ENCODE data around the gene LYPD6.

The LYPD6 gene

DNA sequence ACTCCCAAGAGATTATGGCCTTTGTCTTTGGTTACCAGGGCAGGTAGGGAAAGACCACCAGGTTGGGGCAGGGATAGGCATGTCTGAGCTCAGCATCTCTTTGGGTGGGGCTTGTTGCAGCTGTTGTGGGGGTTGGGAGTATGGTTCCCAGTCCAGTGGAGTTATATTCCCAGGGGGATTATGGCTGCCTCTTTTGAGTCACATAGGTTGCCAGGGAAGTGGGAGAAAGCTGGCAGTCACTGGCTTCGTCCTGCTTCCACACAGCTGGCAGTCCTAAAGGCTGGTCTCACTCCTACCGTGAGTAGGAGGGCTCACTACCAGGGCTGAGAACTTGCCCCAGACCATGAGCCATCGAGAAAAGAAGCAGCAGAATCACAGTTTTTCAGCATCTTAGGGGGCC is 79.1 kb downstream of the LYPD6 start:
- H3K36me3 ChIP-seq (ENCODE audit: control insufficient read depth, insufficient read depth, low read length), result no peaks in the 10 kb centered on the region
- peaks cover 10% of the 10 kb centered on the region for H3K4me1 ChIP-seq (ENCODE audit: control insufficient read depth, insufficient read depth, low read length)
- no peak overlapping the region for H3K9ac ChIP-seq (ENCODE audit: low read depth, low read length)
- no peaks in the 10 kb centered on the region for H3K27me3 ChIP-seq (ENCODE audit: control insufficient read depth, insufficient read depth, low read length)
- H3K27ac ChIP-seq (ENCODE audit: low read depth, low read length), result no peak overlapping the region
- H3K4me3 ChIP-seq (ENCODE audit: low read depth, low read length), result no peak overlapping the region
- H3K9me3 ChIP-seq (ENCODE audit: control insufficient read depth, insufficient read depth, low read length), result no peaks in the 10 kb centered on the region

DNA sequence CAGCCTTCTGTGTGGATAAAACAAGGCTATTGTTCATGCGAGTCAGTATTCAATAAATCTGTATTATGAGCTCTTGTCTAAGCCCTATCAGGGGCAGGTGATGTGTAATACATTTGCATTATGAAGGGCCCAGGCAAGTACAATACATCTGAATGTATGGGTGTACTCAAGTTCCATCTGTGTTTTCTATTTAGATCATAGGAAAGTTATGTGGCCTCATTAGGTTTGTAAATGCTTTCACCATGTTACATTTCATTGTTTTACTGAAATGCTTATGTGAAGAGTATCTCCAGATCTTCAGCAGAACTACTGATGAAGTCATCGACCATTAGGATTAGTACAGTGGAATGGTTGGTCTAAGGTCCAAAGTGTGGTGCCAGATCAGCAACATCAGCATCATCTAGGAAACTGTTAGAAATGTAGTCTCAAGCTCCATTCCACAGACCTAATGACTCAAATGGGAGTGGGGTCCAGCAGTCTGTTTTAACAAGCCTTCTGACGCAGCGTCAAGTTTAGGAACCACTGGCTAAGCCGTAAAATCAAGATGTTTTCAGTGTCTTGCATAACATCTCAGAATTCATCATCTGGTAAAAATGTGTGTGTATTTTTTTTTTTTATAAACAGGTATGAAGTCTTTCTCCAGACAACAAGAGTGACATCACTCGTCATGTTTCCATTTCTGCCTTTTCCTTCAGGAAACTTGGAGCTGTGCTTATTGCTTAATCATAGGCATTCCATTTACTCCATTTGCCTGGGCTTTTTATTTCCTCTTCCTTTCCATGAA is 80.5 kb downstream of the LYPD6 start:
- Histone ChIP-seq H3K9me3 (ENCODE audit: control insufficient read depth, insufficient read depth, low read length) (no peaks in the 10 kb centered on the region), H3K27ac (ENCODE audit: low read depth, low read length) (no peak overlapping the region), H3K9ac (ENCODE audit: low read depth, low read length) (no peak overlapping the region), H3K4me1 (ENCODE audit: control insufficient read depth, insufficient read depth, low read length) (peaks cover 10% of the 10 kb centered on the region), H3K27me3 (ENCODE audit: control insufficient read depth, insufficient read depth, low read length) (no peaks in the 10 kb centered on the region), H3K36me3 (ENCODE audit: control insufficient read depth, insufficient read depth, low read length) (no peaks in the 10 kb centered on the region), H3K4me3 (ENCODE audit: low read depth, low read length) (no peak overlapping the region)

DNA sequence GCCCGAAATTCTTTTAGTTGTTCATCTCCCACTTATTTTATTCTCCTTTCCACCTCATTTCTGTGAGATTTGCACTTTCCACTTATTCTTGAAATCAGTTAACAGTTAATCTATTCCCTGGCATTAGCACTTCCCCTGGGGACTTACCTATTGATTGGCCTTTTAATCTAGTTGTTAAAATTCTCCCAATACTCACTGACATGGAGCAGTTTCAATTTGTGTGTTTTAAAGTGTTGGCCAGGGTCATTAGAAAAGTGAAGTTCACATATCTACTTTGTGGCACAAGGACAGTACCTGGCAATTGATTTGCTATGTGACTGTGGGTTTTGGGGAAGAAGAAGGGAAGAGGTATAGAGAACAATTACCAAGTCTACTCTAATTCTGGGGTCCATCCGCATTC is 83.1 kb downstream of the LYPD6 start:
- Histone ChIP-seq H3K36me3 (ENCODE audit: control insufficient read depth, insufficient read depth, low read length) (no peaks in the 10 kb centered on the region), H3K27me3 (ENCODE audit: control insufficient read depth, insufficient read depth, low read length) (no peaks in the 10 kb centered on the region), H3K9ac (ENCODE audit: low read depth, low read length) (no peak overlapping the region), H3K27ac (ENCODE audit: low read depth, low read length) (no peak overlapping the region), H3K4me3 (ENCODE audit: low read depth, low read length) (no peak overlapping the region), H3K4me1 (ENCODE audit: control insufficient read depth, insufficient read depth, low read length) (peaks cover 19% of the 10 kb centered on the region), H3K9me3 (ENCODE audit: control insufficient read depth, insufficient read depth, low read length) (no peaks in the 10 kb centered on the region)

DNA sequence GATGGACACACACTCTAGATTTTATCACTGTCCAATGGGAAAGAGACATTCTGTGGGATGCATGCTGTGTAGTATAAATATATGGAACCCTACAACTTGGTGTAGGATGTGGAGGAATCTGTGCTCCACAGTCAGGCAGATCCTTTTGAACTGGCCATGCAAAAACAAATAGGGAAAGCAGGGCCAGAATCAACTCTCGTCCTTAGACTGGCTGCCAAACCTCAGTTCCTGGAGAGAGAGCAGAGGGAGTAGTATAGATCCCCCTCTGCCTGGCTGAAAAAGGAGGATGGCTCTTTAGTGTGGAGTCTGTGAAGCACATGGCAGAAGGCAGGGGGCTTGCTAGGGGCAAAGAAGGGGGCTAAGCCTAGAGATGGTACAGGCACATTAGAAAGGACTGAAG is 84.7 kb downstream of the LYPD6 start:
- peaks cover 24% of the 10 kb centered on the region for H3K4me1 ChIP-seq (ENCODE audit: control insufficient read depth, insufficient read depth, low read length)

DNA sequence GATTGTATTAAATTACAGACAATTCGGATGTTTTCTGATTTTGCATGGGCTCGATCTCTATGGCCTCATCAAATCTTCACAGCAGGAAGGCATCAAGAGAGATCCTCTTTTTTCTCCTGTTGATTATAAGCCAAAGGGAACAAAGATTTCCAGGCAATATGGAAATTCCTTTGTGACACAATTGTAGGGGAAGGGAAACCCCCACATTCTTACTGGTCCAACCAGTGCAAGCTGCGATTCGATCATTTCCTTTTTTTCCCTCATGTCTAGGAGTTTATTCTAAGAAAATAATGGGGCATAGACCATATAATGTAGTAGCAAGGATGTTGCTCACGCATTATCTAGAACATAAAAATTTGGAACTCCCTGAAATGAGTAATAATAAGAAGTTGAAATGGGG is 87.7 kb downstream of the LYPD6 start:
- Histone ChIP-seq H3K9ac (ENCODE audit: low read depth, low read length) (no peak overlapping the region), H3K4me3 (ENCODE audit: low read depth, low read length) (no peak overlapping the region; the same call in 1 of the 2 replicates), H3K9me3 (ENCODE audit: control insufficient read depth, insufficient read depth, low read length) (no peaks in the 10 kb centered on the region), H3K27ac (ENCODE audit: low read depth, low read length) (no peak overlapping the region), H3K4me1 (ENCODE audit: control insufficient read depth, insufficient read depth, low read length) (peaks cover 30% of the 10 kb centered on the region), H3K27me3 (ENCODE audit: control insufficient read depth, insufficient read depth, low read length) (no peaks in the 10 kb centered on the region), H3K36me3 (ENCODE audit: control insufficient read depth, insufficient read depth, low read length) (no peaks in the 10 kb centered on the region)

More for the DNA sequence above, 84.7 kb downstream of the LYPD6 start:
- no peak overlapping the region for H3K9ac ChIP-seq (ENCODE audit: low read depth, low read length)
- H3K4me3 ChIP-seq (ENCODE audit: low read depth, low read length), result no peak overlapping the region
- H3K36me3 ChIP-seq (ENCODE audit: control insufficient read depth, insufficient read depth, low read length), result no peaks in the 10 kb centered on the region
- no peaks in the 10 kb centered on the region for H3K27me3 ChIP-seq (ENCODE audit: control insufficient read depth, insufficient read depth, low read length)
- H3K27ac ChIP-seq (ENCODE audit: low read depth, low read length), result no peak overlapping the region
- no peaks in the 10 kb centered on the region for H3K9me3 ChIP-seq (ENCODE audit: control insufficient read depth, insufficient read depth, low read length)

DNA sequence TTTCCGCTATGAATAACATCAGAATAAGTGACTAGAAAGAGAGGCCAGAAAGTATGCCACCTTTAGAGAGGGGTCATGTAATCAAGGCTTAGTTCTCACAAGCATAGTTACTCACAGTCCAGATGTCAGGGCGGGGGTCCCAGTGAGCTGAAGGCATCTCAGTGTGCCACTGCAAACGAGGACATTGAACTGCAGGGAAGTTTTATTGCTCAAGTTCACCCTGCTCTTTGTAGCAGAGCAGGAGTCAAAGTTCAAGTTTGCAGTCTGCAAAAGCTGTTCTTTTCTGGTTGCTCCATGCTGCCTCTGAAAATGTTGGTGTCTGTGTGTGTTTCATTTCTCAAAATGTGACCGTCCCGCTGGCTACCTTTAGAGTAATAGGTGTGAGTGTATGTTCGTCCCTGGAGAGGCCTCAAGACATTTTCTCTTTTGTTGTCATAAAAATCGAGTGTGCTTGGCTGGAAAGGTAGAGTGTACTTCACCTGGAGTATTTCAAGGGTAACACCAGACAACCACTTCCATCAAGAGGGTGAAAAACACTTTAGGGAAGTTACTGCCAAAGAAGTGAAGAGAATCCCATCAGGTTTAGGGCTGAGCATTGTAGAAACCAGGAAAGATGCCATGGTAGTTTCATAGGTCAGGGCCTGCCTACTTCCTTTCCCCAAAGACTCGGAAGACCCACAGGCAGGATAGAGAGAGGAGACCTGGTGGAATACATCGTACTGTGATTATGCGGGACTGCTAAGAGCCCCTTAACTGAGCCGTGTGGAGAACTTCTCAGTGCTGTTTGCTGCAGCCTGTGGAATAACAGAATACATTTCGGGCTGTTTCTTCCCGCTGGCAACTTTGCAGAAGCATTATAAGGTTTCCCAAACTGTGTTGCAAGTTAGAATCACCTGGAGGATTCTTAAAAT is 89.9 kb downstream of the LYPD6 start:
- no peaks in the 10 kb centered on the region for H3K27me3 ChIP-seq (ENCODE audit: control insufficient read depth, insufficient read depth, low read length)
- no peak overlapping the region for H3K9ac ChIP-seq (ENCODE audit: low read depth, low read length)
- no peak overlapping the region for H3K4me3 ChIP-seq (ENCODE audit: low read depth, low read length)
- H3K36me3 ChIP-seq (ENCODE audit: control insufficient read depth, insufficient read depth, low read length), result no peaks in the 10 kb centered on the region
- H3K27ac ChIP-seq (ENCODE audit: low read depth, low read length), result no peak overlapping the region
- H3K9me3 ChIP-seq (ENCODE audit: control insufficient read depth, insufficient read depth, low read length), result no peaks in the 10 kb centered on the region
- H3K4me1 ChIP-seq (ENCODE audit: control insufficient read depth, insufficient read depth, low read length), result peaks cover 30% of the 10 kb centered on the region

DNA sequence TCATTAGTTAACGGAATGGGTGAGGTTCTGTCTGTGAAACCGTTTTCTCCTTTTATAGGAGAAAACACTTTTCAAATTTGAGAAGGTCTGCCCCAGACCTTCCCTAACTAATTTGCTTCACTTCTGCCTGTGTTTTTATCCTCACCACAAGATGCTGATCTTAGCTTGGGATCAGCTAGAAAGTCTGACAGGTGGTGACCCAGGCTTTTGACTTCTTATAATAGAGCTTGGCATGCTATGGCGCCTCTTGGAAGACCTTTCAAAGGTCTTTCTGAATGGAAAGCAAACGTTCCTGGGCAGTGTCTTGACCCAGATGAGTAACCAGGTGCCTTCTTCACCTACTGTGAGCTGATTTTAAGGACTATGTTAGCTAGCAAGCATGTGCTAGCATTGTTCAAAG is 91.4 kb downstream of the LYPD6 start:
- H3K9me3 ChIP-seq (ENCODE audit: control insufficient read depth, insufficient read depth, low read length), result no peaks in the 10 kb centered on the region
- no peak overlapping the region for H3K27ac ChIP-seq (ENCODE audit: low read depth, low read length)
- no peaks in the 10 kb centered on the region for H3K36me3 ChIP-seq (ENCODE audit: control insufficient read depth, insufficient read depth, low read length)
- peaks cover 35% of the 10 kb centered on the region for H3K4me1 ChIP-seq (ENCODE audit: control insufficient read depth, insufficient read depth, low read length)
- H3K4me3 ChIP-seq (ENCODE audit: low read depth, low read length), result no peak overlapping the region
- H3K27me3 ChIP-seq (ENCODE audit: control insufficient read depth, insufficient read depth, low read length), result no peaks in the 10 kb centered on the region
- no peak overlapping the region for H3K9ac ChIP-seq (ENCODE audit: low read depth, low read length)

DNA sequence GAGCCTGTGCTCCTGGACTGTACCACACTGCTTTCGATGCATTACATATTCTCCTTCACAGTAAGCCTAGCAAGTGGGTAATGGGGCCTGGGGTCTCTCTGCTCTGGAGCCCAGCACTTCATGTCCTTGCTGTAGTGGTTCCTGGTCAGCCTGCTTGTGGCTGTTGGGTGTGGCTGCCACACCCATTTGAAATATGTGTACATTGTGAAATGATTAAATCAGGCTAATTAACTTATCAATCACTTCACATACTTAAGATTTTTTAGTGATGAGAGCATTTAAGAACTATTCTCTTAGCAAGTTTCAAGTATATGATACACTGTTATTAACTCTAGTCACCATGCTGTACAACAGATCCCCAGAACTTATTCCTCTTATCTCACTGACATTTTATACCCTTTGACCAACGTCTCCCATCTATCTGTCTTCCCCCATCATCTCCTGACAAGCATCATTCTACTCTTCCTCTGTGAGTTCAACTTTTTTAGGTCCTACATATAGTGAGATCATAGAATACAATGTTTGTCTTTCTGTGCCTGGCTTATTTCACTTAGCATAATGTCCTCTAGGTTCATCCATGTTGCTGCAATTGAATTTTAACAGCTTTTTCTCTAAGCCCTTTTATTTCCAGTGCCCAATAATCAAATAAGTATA is 92.1 kb downstream of the LYPD6 start:
- no peaks in the 10 kb centered on the region for H3K36me3 ChIP-seq (ENCODE audit: control insufficient read depth, insufficient read depth, low read length)
- H3K4me1 ChIP-seq (ENCODE audit: control insufficient read depth, insufficient read depth, low read length), result peaks cover 35% of the 10 kb centered on the region
- H3K27me3 ChIP-seq (ENCODE audit: control insufficient read depth, insufficient read depth, low read length), result no peaks in the 10 kb centered on the region
- H3K4me3 ChIP-seq (ENCODE audit: low read depth, low read length), result no peak overlapping the region
- H3K9ac ChIP-seq (ENCODE audit: low read depth, low read length), result no peak overlapping the region
- no peaks in the 10 kb centered on the region for H3K9me3 ChIP-seq (ENCODE audit: control insufficient read depth, insufficient read depth, low read length)
- no peak overlapping the region for H3K27ac ChIP-seq (ENCODE audit: low read depth, low read length)

DNA sequence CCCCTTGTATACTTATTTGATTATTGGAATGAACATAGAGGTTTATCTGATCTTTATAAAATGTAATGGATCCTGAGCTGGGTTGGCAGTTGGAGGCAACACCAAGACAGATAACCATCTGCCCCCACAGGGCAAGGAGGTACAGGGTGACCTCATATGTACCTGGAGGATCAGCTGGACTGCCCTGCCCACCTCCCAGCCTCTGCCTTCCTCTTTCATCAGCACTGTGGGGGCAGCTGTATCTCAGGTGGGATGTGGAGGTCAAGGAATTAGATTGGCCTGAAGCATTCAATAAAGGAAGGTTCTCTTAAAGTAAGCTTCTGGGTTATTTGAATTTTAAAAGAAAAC is 92.6 kb downstream of the LYPD6 start:
- H3K9ac ChIP-seq (ENCODE audit: low read depth, low read length), result no peak overlapping the region

DNA sequence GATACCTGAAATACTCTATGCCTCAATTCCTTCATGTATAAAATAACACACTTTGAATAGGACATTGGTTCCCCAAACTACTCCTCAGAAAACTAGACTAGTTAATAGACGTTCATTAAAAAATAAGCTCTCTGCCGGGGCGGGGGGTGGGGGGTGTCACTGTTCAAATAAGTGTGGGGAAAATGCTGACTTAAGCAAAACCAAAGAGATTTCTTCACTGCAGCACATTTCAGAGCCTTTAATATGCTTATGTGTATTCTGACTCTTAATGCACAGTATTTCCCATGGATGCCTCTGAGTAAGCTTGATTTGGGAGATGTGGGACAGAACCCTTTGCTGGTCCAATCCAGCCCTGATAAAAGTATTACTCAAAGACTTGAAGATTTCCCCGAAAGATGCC is 93.2 kb downstream of the LYPD6 start:
- Histone ChIP-seq H3K27ac (ENCODE audit: low read depth, low read length) (no peak overlapping the region), H3K9me3 (ENCODE audit: control insufficient read depth, insufficient read depth, low read length) (no peaks in the 10 kb centered on the region), H3K4me3 (ENCODE audit: low read depth, low read length) (no peak overlapping the region), H3K36me3 (ENCODE audit: control insufficient read depth, insufficient read depth, low read length) (no peaks in the 10 kb centered on the region), H3K4me1 (ENCODE audit: control insufficient read depth, insufficient read depth, low read length) (peaks cover 24% of the 10 kb centered on the region), H3K27me3 (ENCODE audit: control insufficient read depth, insufficient read depth, low read length) (no peaks in the 10 kb centered on the region), H3K9ac (ENCODE audit: low read depth, low read length) (no peak overlapping the region)

More for the DNA sequence above, 92.6 kb downstream of the LYPD6 start:
- no peak overlapping the region for H3K27ac ChIP-seq (ENCODE audit: low read depth, low read length)
- H3K4me1 ChIP-seq (ENCODE audit: control insufficient read depth, insufficient read depth, low read length), result peaks cover 31% of the 10 kb centered on the region
- H3K36me3 ChIP-seq (ENCODE audit: control insufficient read depth, insufficient read depth, low read length), result no peaks in the 10 kb centered on the region
- no peaks in the 10 kb centered on the region for H3K27me3 ChIP-seq (ENCODE audit: control insufficient read depth, insufficient read depth, low read length)
- H3K4me3 ChIP-seq (ENCODE audit: low read depth, low read length), result no peak overlapping the region
- no peaks in the 10 kb centered on the region for H3K9me3 ChIP-seq (ENCODE audit: control insufficient read depth, insufficient read depth, low read length)

DNA sequence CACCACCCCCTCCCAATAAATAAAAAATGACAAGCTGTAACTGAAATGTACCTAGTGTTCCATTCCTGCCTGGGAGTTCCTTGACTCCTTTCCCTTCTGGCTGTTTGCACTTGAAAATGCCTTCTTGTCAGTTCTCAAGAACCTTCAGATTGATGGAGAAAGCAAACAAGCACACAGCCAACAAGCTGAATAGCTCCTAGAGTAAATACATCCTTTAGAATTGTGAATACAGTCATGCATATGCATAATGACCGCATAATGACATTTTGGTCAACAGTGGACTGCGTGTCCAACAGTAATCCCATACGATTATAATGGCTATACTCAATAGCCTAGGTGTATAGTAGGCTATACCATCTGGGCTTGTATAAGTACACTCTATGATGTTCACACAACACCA is 97.0 kb downstream of the LYPD6 start:
- H3K9ac ChIP-seq (ENCODE audit: low read depth, low read length), result no peak overlapping the region
- H3K4me1 ChIP-seq (ENCODE audit: control insufficient read depth, insufficient read depth, low read length), result peaks cover 9% of the 10 kb centered on the region; the same call in 1 of the 2 replicates
- H3K27ac ChIP-seq (ENCODE audit: low read depth, low read length), result no peak overlapping the region
- H3K36me3 ChIP-seq (ENCODE audit: control insufficient read depth, insufficient read depth, low read length), result no peaks in the 10 kb centered on the region
- no peaks in the 10 kb centered on the region for H3K9me3 ChIP-seq (ENCODE audit: control insufficient read depth, insufficient read depth, low read length)
- no peak overlapping the region for H3K4me3 ChIP-seq (ENCODE audit: low read depth, low read length)
- H3K27me3 ChIP-seq (ENCODE audit: control insufficient read depth, insufficient read depth, low read length), result no peaks in the 10 kb centered on the region
